AG10803 (cell line): Measurements from ENCODE around the gene TBC1D3E.
"Not testable (repeated sequence)": the region's sequence is repeated elsewhere in the genome, so short reads cannot be mapped to it uniquely, and the experiment has no call there.

Experiments used
- DNase-seq: peaks from one replicate; pipeline ENCODE4 v3.0.0; 2010; ENCODE audit warnings: low read depth
- H3K4me3 ChIP-seq: 2 replicates; pipeline ENCODE4 v1.5.1; 2011; ENCODE audit warnings: mild to moderate bottlenecking, low read length, control low read depth

The TBC1D3E gene

DNA sequence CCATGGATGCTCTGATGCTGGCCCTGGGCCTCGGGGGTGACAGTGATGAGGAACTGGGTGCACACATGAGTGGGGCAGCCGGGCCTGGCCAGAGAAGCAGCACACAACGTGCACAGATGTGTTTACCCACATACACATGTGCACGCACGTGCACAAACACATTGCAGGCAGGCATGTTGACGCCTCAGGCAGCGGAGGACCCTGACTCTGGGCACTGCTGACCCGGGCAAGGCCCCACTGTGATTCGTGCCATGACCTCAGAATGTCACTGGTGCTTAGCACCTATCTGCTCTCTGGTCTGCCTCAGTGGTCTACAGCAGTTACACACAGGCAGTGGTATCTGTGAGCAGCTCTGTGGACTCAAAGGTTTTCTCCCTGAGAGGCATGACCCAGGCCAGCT, at the start of gene TBC1D3E:
TBC1D3E (plus strand) TSS at position 301 of the 400 bp plus-strand sequence. CDS start 1,545 bp downstream, outside the sequence.
- H3K4me3 ChIP-seq, DNase-seq: not testable (repeated sequence)

DNA sequence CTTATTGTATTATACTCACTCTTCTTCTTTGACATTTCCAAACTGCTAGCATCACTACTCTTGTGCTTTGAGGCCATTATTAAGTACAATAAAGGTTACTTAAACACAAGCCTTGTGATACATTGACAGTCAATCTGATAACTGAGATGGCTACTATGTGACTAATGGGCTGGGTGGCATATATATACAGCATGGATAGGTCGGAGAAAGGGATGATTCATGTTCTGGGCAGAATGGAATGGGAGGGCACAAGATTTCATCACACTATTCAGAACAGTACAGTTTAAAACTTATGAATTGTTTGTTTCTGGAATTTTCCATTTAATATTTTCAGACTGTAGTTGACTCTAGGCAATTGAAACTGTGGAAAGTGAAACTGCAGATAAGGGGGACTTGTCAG, 40.4 kb upstream of the TBC1D3E start:
- not testable (repeated sequence) for H3K4me3 ChIP-seq, DNase-seq

DNA sequence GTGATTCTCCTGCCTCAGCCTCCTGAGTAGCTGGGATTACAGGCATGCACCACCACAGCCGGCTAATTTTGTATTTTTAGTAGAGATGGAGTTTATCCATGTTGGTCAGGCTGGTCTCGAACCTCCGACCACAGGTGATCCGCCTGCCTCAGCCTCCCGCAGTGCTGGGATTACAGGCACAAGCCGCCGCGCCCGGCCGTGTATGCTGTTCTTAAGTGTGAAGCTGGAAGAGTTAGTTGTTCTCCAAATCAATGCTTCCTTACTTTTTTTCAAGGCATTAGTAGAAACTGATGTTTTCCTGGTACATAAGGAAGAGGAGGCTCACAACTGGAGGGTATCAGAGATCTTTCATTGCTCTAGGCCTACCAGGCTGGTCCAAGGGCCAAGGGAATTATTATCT, 39.6 kb upstream of the TBC1D3E start:
- H3K4me3 ChIP-seq, DNase-seq: not testable (repeated sequence)

DNA sequence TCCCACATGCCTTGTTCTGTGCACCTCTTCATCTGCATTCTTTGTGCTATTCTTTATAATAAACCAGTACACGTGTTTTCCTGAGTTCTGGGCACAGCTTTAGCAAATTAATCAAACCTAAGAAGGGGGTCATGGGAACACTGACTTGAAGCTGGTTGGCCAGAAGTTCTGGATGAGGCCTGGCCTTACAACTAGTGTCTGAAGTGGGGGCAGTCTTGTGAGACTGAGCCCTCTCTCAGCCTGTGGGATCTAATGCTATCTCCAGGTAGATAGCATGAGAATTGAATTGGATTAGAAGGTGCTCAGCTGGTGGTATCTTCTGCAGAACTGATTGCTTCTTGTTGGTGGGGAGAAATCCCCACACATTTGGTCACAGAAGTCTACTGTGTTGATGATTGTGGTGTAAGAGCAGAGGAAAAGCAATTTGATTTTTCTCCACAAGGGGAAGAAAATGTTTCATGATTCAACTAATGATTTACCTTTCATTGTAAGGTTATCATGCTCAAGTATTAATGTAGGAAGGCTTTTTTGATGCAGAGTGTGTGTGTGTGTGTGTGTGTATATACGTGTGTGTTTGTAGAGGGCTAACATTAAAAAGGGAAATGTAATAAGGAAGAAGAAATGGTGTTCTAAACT, 33.6 kb upstream of the TBC1D3E start:
- H3K4me3 ChIP-seq, DNase-seq: not testable (repeated sequence)

DNA sequence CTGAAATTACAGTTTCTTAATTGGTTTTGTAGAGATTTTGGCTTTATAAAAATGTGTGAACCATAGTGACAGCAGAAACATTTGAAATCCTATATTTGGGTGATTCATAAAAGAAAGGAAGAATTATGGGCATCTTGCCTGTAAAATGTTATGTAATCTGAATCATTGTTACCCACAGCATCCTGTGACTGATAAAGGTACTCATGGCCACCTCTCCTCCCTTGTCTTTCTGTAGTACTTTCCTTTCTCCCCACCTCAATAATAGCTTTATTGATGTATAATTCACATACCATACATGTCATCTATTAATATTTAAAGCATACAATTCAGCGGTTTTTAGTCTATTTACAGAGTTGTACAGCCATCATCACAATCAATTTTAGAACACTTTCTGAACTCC, 28.5 kb upstream of the TBC1D3E start:
- not testable (repeated sequence) for H3K4me3 ChIP-seq, DNase-seq

DNA sequence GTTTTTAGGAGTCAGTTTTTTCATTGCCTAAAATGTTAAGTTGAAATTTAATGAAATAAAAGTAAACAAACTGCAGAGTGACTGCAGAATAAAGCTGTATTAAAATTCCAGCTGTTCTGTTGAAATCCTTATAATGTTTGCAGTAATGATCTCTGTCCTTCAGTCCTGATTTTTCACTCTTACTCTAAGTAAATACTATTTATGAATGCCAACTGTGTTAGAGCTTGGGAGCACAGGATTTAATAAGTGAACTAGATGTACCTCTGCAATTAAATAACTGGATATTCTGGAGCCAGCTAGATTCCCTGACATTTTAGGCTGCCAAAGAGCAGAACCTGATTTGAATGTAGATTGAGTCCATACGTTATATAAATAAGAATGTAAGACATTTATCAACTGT, 7.9 kb upstream of the TBC1D3E start:
- DNase-seq, result not testable (repeated sequence)

DNA sequence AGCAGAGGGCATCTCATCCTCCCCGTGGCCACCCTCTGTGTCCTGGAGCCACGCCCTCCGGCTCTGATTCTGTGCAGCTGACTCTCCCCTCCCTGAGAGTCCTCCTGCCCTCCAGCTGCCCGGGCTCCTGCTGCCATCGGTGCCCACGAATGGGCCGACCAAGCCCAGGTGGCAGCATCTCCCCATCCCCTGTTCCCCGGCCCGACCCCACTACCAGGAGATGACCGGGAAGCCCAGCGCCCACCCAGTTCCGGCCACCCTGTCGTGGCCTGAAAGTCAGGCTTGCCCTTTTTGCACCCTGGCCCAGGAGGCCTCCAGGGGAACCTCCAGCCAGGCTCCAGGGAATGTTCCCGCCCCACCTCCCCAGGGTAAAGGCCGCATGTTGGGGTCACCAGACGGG, 7.1 kb downstream of the TBC1D3E start:
- H3K4me3 ChIP-seq, DNase-seq: not testable (repeated sequence)

More for the DNA sequence above, 7.9 kb upstream of the TBC1D3E start:
- not testable (repeated sequence) for H3K4me3 ChIP-seq
